ENCODE results near the gene RNF114. TPM values are rescaled to one million over a fixed set of nuclear protein-coding genes. Genes with fewer than 3 reads are reported as not detected.

The RNF114 gene
- total and polyA plus RNA-seq, 10 of the 15 experiments (the other 5 are each of a cell fraction or from before 2014, with no cell fraction given), result 28.0 to 82.3 (median 47.2) TPM

- ATAC-seq (no peak), FAIRE-seq (no peak), DNase-seq (ENCODE audit: low read depth, low spot score) (no peak)
- SMC1A ChIA-PET (ENCODE audit: uncharacterized antibody, unreplicated experiment), result interaction anchor here (0.9 to 4.6 kb wide), 9 partner anchors 20 to 187 kb away, joined by 3 to 93 read pairs (median 4); no protein-coding TSS in a partner anchor
- POLR2A ChIA-PET, result interaction anchor here (0.7 to 1.1 kb wide), 2 partner anchors 88 to 128 kb away, joined by 3 to 5 read pairs; no protein-coding TSS in a partner anchor
- no TSS peak for BruUV-seq (replicated peaks)
- RAD21 ChIA-PET (ENCODE audit: unreplicated experiment), result interaction anchor here (0.7 to 11.4 kb wide), 7 partner anchors 25 to 188 kb away, joined by 3 to 234 read pairs (median 3); no protein-coding TSS in a partner anchor
- Histone ChIP-seq H3K36me3 (ENCODE audit: control insufficient read depth in 2 of 2, insufficient read depth in 2 of 2, low read length in 1 of 2) (no peaks in the 10 kb centered on the region), H3K9ac (ENCODE audit: control insufficient read depth, insufficient read depth, low read length) (no peak overlapping the region), H3K4me2 (ENCODE audit: control insufficient read depth, insufficient read depth) (no peak overlapping the region), H3K27me3 (replicated peaks in 1 of 2; ENCODE audit: control insufficient read depth in 2 of 2, insufficient read depth in 2 of 2, low read length in 1 of 2) (no peaks in the 10 kb centered on the region), H3K27ac (ENCODE audit: control insufficient read depth, insufficient read depth) (no peak overlapping the region), H4K20me1 (ENCODE audit: control insufficient read depth, insufficient read depth) (no peaks in the 10 kb centered on the region), H3K4me1 (ENCODE audit: control insufficient read depth, insufficient read depth, low read length) (no peaks in the 10 kb centered on the region; the same call in 1 of the 2 replicates), H3K4me3 (no peak overlapping the region), H3K79me2 (ENCODE audit: control insufficient read depth, insufficient read depth, low read length) (no peaks in the 10 kb centered on the region), H2AFZ (ENCODE audit: control insufficient read depth, low read depth, low read length) (no peak overlapping the region), H3K9me3 (replicated peaks; ENCODE audit: control insufficient read depth, insufficient read depth, low read length) (no peaks in the 10 kb centered on the region)
- CTCF ChIA-PET, result interaction anchor here (0.6 to 14.7 kb wide), 22 partner anchors 8 to 197 kb away, joined by 3 to 369 read pairs (median 4); partner anchors contain the start of gene UBE2V1
- no peak for TF ChIP-seq MYC (IDR thresholded peaks at IDR 0.05; ENCODE audit: insufficient read depth, insufficient read length, insufficient replicate concordance, low read length, severe bottlenecking)
- TF ChIP-seq PBX3 (IDR thresholded peaks at IDR 0.05; ENCODE audit: insufficient replicate concordance, low read depth, low read length), result no peak
- TF ChIP-seq EZH2 (IDR thresholded peaks at IDR 0.05; ENCODE audit: borderline replicate concordance, control insufficient read depth, low read depth, low read length), result no peak
- TF ChIP-seq ZBTB4 (CRISPR knock-in tag; IDR thresholded peaks at IDR 0.05), result no peak
- no peak for TF ChIP-seq STAT1 (conservative IDR thresholded peaks at IDR 0.05)
- TF ChIP-seq ATF3 (IDR thresholded peaks at IDR 0.05; ENCODE audit: borderline replicate concordance, extremely low read depth, low read depth, low read length), result no peak
- no peak for TF ChIP-seq SIX5 (IDR thresholded peaks at IDR 0.05; ENCODE audit: low read depth, low read length, severe bottlenecking)
- TF ChIP-seq ZNF24 (IDR thresholded peaks at IDR 0.05), result no peak
- no peak for TF ChIP-seq ZNF687 (IDR thresholded peaks at IDR 0.05)
- 73% methylated on average over 22 of the region's 23 CpGs for WGBS (ENCODE audit: insufficient coverage, insufficient replicate concordance, low lambda C conversion rate, missing lambda C conversion rate)
- in situ Hi-C loops (cut with MboI), result loop anchor here (5.0 kb wide), 2 partner anchors 91 to 186 kb away; no protein-coding TSS in a partner anchor
- intact Hi-C loops (cut with micrococcal nuclease; ENCODE audit: unreplicated experiment), result no loop called here
Measured at GRCh38 chr20:49981218-49982071, 45.2 kb downstream of the RNF114 start.

All from GM12878 (cell line).